Stimulated activated CD4-positive, alpha-beta T cell treated with anti-CD3 and anti-CD28 coated beads, Interleukin-2, amount 100 ng/mL, for 48 hours (primary cell): Measurements from ENCODE around the gene BHLHE23.
"Not testable (repeated sequence)": the region's sequence is repeated elsewhere in the genome, so short reads cannot be mapped to it uniquely, and the experiment has no call there.

Experiments
- DNase-seq, 2 donors: peaks; one replicate each; pipeline ENCODE4 v3.0.0-alpha.2; 2020

BHLHE23 gene

GRCh38 chr20:63042448-63043071, 35.8 kb upstream of the BHLHE23 start:
- DNase-seq = no peak

DNA sequence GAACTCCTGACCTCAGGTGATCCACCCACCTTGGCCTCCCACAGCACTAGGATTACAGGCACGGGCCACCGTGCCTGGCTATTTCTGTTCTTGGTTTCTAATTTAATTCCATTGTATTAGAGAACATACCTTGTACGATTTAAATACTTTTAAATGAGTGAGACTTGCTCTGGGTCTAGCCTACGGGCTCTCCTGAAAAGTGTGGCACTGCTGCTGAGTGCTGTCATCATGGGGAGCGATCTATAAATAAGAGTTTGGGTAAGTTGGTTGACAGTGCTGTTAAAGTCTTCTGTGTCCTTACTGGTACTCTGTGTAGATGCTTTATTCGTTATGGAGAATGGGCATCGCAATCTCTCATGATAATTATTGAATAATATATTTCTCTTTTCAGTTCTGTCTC, 35.0 kb upstream of the BHLHE23 start:
- no peak for DNase-seq

- no peak for DNase-seq
Measured at GRCh38 chr20:63037669-63038268, 31.0 kb upstream of the BHLHE23 start.

GRCh38 chr20:63036291-63036690, 29.5 kb upstream of the BHLHE23 start:
- DNase-seq = no peak

DNA sequence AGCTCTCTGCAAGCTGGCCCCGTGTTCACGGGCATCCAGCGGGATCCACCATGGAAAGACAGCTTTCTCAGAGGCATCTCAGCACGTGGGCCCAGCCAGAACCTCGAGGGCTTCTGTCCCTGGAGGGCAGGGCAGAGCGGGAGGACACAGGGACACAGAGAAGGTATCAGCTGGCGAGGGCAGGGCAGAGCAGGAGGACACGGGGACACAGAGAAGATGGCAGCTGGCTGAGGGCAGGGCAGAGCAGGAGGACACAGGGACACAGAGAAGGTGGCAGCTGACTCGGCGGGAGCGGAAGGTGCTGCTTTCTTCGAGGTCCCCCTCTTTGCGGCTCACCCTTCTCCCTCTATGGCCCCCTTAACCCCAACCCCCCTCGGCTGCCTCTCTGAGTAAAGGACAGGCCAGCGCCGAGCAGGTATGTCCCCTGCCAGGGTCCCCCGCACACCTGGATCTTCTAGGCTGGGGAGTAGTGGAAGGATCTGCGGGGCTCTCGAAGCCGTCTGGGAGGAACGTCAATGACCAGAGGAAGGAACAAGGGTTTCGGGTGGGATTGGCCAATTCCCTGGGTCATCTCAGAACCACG, 28.9 kb upstream of the BHLHE23 start:
- DNase-seq = no peak

- DNase-seq = not testable (repeated sequence)
Measured at GRCh38 chr20:63034710-63035602, 28.2 kb upstream of the BHLHE23 start.

DNA sequence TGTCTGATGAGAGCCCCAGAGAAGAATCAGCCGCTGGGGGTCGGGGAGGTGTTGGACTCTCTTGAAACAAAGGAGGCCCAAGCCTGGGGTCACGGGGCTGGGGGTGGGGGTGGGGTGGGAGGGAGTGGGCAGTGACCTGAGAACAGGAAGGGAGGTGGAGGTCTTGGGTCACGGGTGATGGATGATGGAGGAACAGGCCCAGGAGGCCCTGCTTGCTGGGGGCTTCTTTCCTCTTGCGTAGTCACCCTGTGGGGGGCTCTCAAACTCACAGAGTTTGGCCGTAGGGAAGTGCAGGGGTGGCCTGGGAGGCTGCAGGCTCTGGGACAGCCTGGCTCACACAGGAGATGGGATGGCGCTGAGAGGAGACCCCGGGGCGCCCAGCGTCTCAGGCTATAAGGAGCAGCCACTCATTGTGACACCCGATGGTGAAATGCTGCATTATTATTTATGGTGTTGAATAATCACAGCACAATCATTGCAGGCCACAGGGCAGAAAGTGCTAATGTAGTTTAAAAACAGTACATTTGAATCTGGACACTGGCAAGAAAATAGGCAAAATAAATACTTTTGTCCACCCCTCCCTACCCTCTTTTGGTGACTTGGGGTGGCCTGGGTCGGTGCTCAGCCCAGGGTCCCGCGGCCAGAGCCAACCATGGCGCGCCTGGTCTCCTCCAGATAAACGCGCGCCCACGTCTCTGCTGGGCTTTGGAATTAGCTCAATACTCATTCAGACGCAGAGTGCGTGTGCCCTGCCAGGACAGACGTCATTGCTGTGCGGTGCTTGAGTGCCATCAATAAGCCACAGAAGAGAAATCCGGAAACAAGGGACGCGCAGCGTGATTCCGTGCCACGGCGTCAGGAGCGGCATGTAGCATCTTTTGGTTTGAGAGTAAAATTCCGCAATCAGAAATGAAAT, 27.3 kb upstream of the BHLHE23 start:
- no peak for DNase-seq

- no peak for DNase-seq
Measured at GRCh38 chr20:63032861-63033793, 26.4 kb upstream of the BHLHE23 start.

GRCh38 chr20:63032026-63032800, 25.4 kb upstream of the BHLHE23 start:
- no peak for DNase-seq

- DNase-seq = no peak
Measured at GRCh38 chr20:63031251-63032014, 24.7 kb upstream of the BHLHE23 start.

- no peak for DNase-seq
Measured at GRCh38 chr20:63029358-63030121, 22.8 kb upstream of the BHLHE23 start.

GRCh38 chr20:63028461-63028921, 21.7 kb upstream of the BHLHE23 start:
- DNase-seq = no peak

- DNase-seq = no peak
Measured at GRCh38 chr20:63027922-63028389, 21.2 kb upstream of the BHLHE23 start.

GRCh38 chr20:63027221-63027921, 20.6 kb upstream of the BHLHE23 start:
- DNase-seq = no peak

DNA sequence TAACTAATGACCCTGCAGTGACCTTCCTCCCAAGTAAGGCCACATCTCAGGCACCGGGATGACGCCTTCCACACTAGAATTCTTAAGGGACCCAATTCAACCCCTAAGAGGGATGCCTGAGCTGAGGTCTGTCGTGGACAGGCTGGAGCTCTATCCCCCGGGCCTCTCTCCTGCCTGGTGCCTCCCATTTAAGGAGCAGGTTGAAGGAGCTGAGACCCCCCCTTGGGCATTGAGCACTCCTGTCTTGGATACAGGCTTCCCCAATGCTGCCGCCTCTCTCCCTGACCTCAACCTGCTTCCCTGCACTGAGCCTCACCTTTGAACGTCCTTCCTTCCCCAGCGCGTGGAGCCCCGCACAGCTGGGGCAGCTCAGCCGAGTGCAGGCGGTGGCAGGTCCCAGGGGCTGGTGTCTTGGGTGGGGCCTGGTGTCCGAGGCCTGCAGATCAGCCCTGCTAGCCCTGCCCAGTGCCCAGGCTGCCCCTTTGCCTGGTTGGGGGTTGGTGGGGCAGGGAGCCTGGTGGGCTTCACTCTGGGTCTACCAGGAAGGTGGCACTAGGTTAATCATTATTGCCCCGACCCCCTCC, 19.9 kb upstream of the BHLHE23 start:
- no peak for DNase-seq

- DNase-seq = no peak
Measured at GRCh38 chr20:63025534-63026331, 19.0 kb upstream of the BHLHE23 start.
